Thyroid gland (tissue), 4 donors: ENCODE results near the gene MPI. TPM values are rescaled to one million over a fixed set of nuclear protein-coding genes. Genes with fewer than 3 reads are reported as not detected.
A peak's percentile ranks its signal among the peaks of the same experiment; 100 is the strongest.

Experiments
- DNase-seq, 2 donors: peaks; one replicate each; pipeline ENCODE4 v3.0.0-alpha.2; 2019
- H3K27ac ChIP-seq, 3 donors: fragments of 200-600 bp; sonication (generic); 1 replicate in 2 of 3; 2 replicates in 1 of 3; pipeline ENCODE4 v1.5.1; 2016 to 2019; ENCODE audit warnings: mild to moderate bottlenecking in 1 of 3, moderate library complexity in 1 of 3
- H3K27me3 ChIP-seq: fragments of 200-600 bp; sonication (generic); one replicate; pipeline ENCODE4 v1.5.1; 2019
- H3K36me3 ChIP-seq, 2 donors: fragments of 200-600 bp; sonication (generic); one replicate each; pipeline ENCODE4 v1.5.1; 2016 to 2019
- H3K4me1 ChIP-seq, 2 donors: fragments of 200-600 bp; sonication (generic); one replicate each; pipeline ENCODE4 v1.5.1; 2017 to 2019
- H3K4me3 ChIP-seq, 3 donors: fragments of 200-600 bp; sonication (generic); replicated peaks in 1 of 3; 1 replicate in 2 of 3; 2 replicates in 1 of 3; pipeline ENCODE4 v1.5.1; 2016; ENCODE audit warnings: mild to moderate bottlenecking in 1 of 3
- H3K9me3 ChIP-seq: fragments of 200-600 bp; sonication (generic); one replicate; pipeline ENCODE4 v1.5.1; 2017
- CTCF ChIP-seq, 6 experiments: fragments of 200-600 bp in 3 of 6; fragments of 450-650 bp in 3 of 6; sonication (generic) in 3 of 6; IDR thresholded peaks; one replicate each; pipeline ENCODE4 v1.5.1; 2016 to 2019; ENCODE audit warnings: antibody characterized with exemption in 6 of 6, mild to moderate bottlenecking in 2 of 6, inconsistent platforms in 1 of 6, moderate library complexity in 1 of 6
- POLR2A ChIP-seq, 2 donors: fragments of 450-650 bp; IDR thresholded peaks; one replicate each; pipeline ENCODE4 v1.6.1; 2017; ENCODE audit warnings: antibody characterized with exemption in 2 of 2, mild to moderate bottlenecking in 2 of 2, moderate library complexity in 1 of 2
- WGBS, 2 donors: methylation state at CpG; one replicate each; pipeline ENCODE4 v1.1.5; 2017; 5-methylcytosine and 5-hydroxymethylcytosine counted together
- intact Hi-C: fragments of 100-400 bp; cut with DNase I; formaldehyde crosslinking; loops from one replicate; pipeline ENCODE4 v1.15.1; 2023
- total RNA-seq, 4 donors: library from RNA; depleted of rRNA; stranded (reverse); fragments of >200 nt; gene quantifications; one replicate each; pipeline ENCODE4 v1.2.3, GENCODE V29; 2016

Gene MPI
- total RNA-seq, 4 donors from 2014 or later: 72.2 to 91.1 (median 88.5) TPM

- Histone ChIP-seq H3K9me3 (no peaks in the 10 kb centered on the region), H3K27ac (peak overlapping the region; percentile 76 to 94 (median 88)), H3K27me3 (no peaks in the 10 kb centered on the region), H3K36me3 (peaks cover 9 to 18% of the 10 kb centered on the region in 2 donors), H3K4me1 (peaks cover 29 to 36% of the 10 kb centered on the region in 2 donors), H3K4me3 (peak overlapping the region in 2 of 3 donors; percentile 7 to 91)
- peak in 2 of 6 experiments; percentile 2 to 4 for TF ChIP-seq CTCF (IDR thresholded peaks at IDR 0.05)
- no peak for TF ChIP-seq POLR2A (IDR thresholded peaks at IDR 0.05)
- intact Hi-C loops: loop anchor here (5.0 kb wide), 1 partner anchor 49 kb away; the partner anchor contains the start of gene MPI
- WGBS, 2 donors: 35 to 47% methylated on average over 9 to 11 of the region's 18 CpGs
- no peak for DNase-seq
Measured at GRCh38 chr15:74843445-74843828, 46.4 kb upstream of the MPI start.

GRCh38 chr15:74843891-74844299 lies 45.9 kb upstream of the MPI start:
- H3K4me1 ChIP-seq: peaks cover 29 to 40% of the 10 kb centered on the region in 2 donors
- H3K4me3 ChIP-seq: no peak overlapping the region
- H3K9me3 ChIP-seq: no peaks in the 10 kb centered on the region
- H3K36me3 ChIP-seq: peaks cover 10 to 19% of the 10 kb centered on the region in 2 donors
- intact Hi-C loops: loop anchor here (5.0 kb wide), 1 partner anchor 48 kb away; the partner anchor contains the start of gene MPI
- H3K27me3 ChIP-seq: no peaks in the 10 kb centered on the region
- DNase-seq: no peak
- peak overlapping the region in 2 of 3 donors; percentile 88 to 94 for H3K27ac ChIP-seq
- TF ChIP-seq CTCF (IDR thresholded peaks at IDR 0.05) (no peak), POLR2A (IDR thresholded peaks at IDR 0.05) (no peak)
- 74 to 80% methylated on average over 11 of the region's 12 CpGs for WGBS, 2 donors

GRCh38 chr15:74844319-74845207 lies 45.3 kb upstream of the MPI start:
- Histone ChIP-seq H3K36me3 (peaks cover 10 to 19% of the 10 kb centered on the region in 2 donors), H3K4me1 (peaks cover 29 to 40% of the 10 kb centered on the region in 2 donors), H3K4me3 (no peak overlapping the region), H3K9me3 (no peaks in the 10 kb centered on the region), H3K27ac (no peak overlapping the region), H3K27me3 (no peaks in the 10 kb centered on the region)
- no peak for DNase-seq
- 89 to 90% methylated on average over 11 to 12 of the region's 12 CpGs for WGBS, 2 donors
- TF ChIP-seq POLR2A (IDR thresholded peaks at IDR 0.05): no peak
- intact Hi-C loops: loop anchor here (5.0 kb wide), 1 partner anchor 48 kb away; the partner anchor contains the start of gene MPI

GRCh38 chr15:74845208-74845568 lies 44.7 kb upstream of the MPI start:
- H3K27me3 ChIP-seq: no peaks in the 10 kb centered on the region
- H3K4me3 ChIP-seq: no peak overlapping the region
- peaks cover 11 to 24% of the 10 kb centered on the region in 2 donors for H3K36me3 ChIP-seq
- H3K4me1 ChIP-seq: peaks cover 29 to 40% of the 10 kb centered on the region in 2 donors
- 90 to 92% methylated on average over 5 of the region's 5 CpGs for WGBS, 2 donors
- no peak overlapping the region for H3K27ac ChIP-seq
- DNase-seq: no peak
- H3K9me3 ChIP-seq: no peaks in the 10 kb centered on the region
- TF ChIP-seq POLR2A (IDR thresholded peaks at IDR 0.05) (no peak), CTCF (IDR thresholded peaks at IDR 0.05) (no peak)
- intact Hi-C loops: no loop called here

GRCh38 chr15:74845581-74845980 lies 44.3 kb upstream of the MPI start:
- no peak overlapping the region for H3K4me3 ChIP-seq
- H3K36me3 ChIP-seq: peaks cover 15 to 26% of the 10 kb centered on the region in 2 donors
- DNase-seq: no peak
- intact Hi-C loops: no loop called here
- no peaks in the 10 kb centered on the region for H3K9me3 ChIP-seq
- 87 to 90% methylated on average over 4 of the region's 4 CpGs for WGBS, 2 donors
- peaks cover 29 to 40% of the 10 kb centered on the region in 2 donors for H3K4me1 ChIP-seq
- TF ChIP-seq POLR2A (IDR thresholded peaks at IDR 0.05) (no peak), CTCF (IDR thresholded peaks at IDR 0.05) (no peak)
- peak overlapping the region in 1 of 3 donors; percentile 38 for H3K27ac ChIP-seq
- H3K27me3 ChIP-seq: no peaks in the 10 kb centered on the region
